Heart left ventricle (tissue), 13 donors: Measurements from ENCODE around the gene VDR.

Experiments used
- CTCF ChIP-seq, 12 donors: fragments of 200-600 bp; sonication (generic) in 4 of 12; IDR thresholded peaks; one replicate each; pipeline versions ENCODE4 v1.5.0 to v1.8.0; 2018 to 2022; ENCODE audit warnings: antibody characterized with exemption in 12 of 12, mild to moderate bottlenecking in 5 of 12
- POLR2A ChIP-seq, 2 donors: fragments of 450-650 bp; IDR thresholded peaks; one replicate each; pipeline ENCODE4 v1.6.1; 2017; ENCODE audit warnings: antibody characterized with exemption in 2 of 2, mild to moderate bottlenecking in 2 of 2, moderate library complexity in 2 of 2
- donor health status: ischemic (EF 13 %, LVEDD 7.1; RV severe dilation, severe dysfunction).
- donor health status: DM: no; HTN: yes; CAD: no.
- donor health status: DM: no; HTN: no; CAD: no.
- donor health status: ischemic (EF 25% LVEDD 6.9; RV normal size, moderate dysfunction).
- donor health status: ischemic (EF 25% LVEDD 5.7; RV mildly dilated, moderate dysfunction).
- donor health status: ischemic (EF 35%, LVEDD 5.7; RV mildly dilated, moderate dysfunction).
- donor health status: nonischemic (EF 11% LVEDD 7.7; RV severe dilation, severe dysfunction).
- donor health status: DM: yes; HTN: yes; CAD: no.
- donor health status: PGD.
- donor health status: ischemic (EF 29% LVEDD 5.4; RV normal size, mild dysfunction).
- donor health status: nonischemic (EF 23%, LVEDD 6.1; RV moderate dilation, normal function).

DNA sequence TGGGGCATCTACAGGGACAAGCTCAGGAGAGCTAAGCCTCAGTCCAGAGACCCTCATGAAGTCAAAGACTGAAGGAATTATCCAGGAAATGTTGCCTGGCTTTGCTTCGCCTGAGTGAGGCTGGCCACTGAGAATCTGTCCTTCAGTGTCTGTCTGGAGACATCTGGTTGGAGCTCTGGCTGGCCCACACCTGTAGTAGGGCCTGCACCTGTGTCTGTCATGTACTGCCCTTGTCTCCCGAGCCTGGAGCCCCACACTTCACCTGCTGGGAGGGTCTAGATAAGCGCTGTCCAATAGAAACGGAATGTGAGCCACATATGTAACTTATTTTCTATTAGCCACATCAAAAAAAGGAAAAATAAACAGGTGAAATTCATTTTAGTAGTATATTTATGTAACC lies 75.2 kb downstream of the VDR start:
- no peak for TF ChIP-seq POLR2A (IDR thresholded peaks at IDR 0.05)
- TF ChIP-seq CTCF (IDR thresholded peaks at IDR 0.05): no peak
